GM21381 (cell line): ENCODE data around the gene SH3RF3.

ENCODE experiments used
- ATAC-seq: cut with Tn5 transposase; IDR thresholded peaks from one replicate; pipeline ENCODE4 v1.9.1; 2021; ENCODE audit warnings: mild to moderate bottlenecking, moderate library complexity; ENCODE audit not compliant: unreplicated experiment

Gene SH3RF3

DNA sequence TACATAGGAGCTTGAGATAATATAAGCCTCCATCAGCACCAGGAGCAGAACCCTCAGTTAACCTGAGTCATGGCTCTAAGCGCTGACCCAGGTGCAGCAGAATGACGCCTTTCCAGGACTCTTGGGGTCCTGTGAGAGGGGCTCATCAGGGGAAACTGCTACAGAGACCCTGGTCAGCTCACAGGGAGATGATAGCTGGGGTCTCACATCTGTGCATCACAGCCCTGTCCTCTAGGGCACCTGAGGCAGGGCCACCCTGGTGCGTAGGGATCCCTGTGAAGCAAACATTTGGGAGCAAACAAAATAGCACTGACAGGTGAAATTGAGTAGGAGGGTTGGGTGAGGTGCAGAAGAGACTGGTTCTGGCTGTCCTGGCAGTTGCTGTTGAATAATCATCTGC is 219.2 kb downstream of the SH3RF3 start:
- ATAC-seq = no peak

GRCh38 chr2:109348671-109349502 is 219.9 kb downstream of the SH3RF3 start:
- ATAC-seq = peak; percentile 75

- ATAC-seq = no peak
Observed at GRCh38 chr2:109349503-109350465, 220.8 kb downstream of the SH3RF3 start.

DNA sequence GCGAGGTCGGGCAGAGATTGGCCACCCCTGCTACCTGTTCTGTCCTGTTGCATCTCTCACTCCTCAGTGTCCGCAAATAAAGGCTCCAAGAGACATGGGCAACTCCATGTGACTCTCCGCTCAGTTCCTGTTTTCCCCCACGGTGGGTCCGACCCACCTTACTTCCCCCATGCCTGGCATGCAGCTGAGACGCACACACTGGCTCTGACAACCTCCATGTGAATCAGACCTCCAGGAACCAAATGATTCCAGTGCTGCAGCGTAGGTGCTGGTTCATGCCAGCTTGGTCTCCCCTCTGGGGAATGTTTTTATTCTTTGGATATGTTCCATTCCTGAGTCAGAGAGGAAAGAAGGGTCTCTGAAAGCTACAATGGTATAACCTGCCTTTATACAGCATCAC is 221.5 kb downstream of the SH3RF3 start:
- no peak for ATAC-seq

DNA sequence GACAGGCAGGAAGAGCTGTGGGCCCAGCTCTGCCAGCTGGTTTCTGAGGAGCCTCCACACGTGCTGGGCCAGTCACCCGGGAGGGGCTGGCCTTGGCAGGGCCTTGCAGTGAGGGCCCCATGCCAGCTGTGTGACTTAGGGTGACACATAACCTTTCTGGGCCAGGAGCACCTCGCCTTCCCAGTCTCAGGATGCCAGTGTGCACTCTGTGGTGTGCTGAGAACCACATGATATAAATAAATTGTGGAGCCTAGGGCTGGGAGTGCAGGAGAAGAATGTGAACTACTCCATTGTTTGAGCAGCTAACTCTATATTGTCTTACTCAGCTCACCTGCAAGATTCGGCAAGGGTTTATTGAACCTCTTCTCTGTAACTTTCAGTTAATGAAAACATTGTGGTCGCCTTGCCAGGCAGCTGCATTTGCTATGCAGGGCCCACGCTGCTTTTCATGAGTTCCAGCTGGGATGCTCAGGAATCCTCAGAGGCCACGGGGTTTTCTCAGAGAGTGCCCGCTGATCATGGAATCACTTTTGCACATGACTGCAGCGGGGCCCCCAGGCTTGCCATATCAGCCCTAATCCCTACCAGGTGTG is 222.3 kb downstream of the SH3RF3 start:
- ATAC-seq = no peak

DNA sequence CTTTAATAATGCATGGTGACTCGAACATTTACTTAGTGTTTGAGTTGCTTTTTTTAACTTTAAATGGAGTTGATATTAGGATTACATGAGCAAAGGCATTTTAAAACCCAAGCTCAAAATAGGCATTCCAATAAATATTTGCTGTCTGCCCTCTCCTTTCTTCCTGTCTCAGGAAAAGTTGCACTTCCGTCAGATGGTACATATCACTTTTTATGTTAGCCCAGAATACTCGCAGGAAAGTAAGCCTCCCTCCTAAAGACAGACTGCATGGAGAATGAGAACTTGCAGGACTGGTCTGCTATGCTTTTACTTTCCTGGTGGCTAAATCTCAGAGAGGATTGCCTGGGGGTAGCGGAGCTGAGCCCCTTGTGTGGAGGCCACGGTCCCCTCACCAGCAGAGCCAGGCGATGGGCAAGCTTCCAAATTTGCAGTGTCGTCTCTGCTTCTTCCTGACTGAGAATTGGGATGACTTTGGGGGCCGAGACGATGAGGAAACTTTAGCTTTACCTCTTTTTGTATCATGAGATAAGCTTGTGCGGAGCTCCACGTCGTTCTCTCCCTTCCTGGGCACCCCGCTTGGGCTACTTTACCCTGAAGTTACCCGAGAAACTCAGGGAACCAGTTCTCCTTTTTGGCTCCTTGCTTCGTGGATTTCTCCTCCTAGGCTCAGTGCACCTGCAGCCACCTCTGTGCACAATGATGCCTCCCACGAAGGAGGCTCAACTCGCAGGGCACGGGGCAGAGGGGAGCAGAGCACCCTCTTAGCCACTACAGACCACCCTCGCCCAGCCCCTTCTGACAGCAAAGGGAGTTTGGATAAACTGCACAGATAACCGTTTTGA is 223.3 kb downstream of the SH3RF3 start:
- ATAC-seq = no peak

DNA sequence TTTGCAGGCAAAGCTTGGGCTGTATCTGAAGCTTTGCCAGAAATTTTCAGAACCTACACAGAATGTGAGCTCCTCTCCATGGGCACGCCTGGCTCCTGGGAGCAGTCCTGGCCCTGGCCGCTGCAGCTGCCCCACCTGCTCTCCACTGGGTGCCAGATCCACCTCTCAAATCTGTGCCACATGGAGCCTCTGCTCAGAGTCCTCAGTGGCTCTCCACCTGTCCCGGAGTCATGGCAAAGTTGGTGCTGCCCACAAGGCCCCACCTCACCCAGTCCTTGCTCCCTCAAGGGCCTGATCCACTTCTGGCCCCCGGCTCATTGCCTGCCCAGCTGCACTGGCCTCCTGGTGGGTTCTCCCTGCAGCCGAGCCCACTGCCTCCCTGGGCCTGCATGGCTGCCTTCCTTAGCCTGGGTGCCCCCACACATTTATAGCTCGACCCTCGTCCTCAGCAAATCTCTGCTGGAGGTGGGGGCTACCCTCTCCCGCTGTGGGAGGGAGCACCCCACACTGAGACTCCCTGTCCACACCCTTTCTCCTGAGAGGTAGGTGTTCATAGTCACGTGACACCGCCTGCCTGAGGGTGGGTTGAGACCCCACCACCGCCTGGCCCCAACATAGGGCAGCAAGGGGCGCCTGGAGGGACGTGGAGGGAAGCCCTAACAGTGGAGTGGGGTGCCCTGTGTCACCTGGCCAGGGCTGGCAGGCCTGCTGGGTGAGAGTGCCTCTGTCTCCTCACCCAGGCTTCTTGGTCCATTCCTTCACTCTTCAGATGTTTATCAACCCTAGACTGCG is 224.1 kb downstream of the SH3RF3 start:
- no peak for ATAC-seq

DNA sequence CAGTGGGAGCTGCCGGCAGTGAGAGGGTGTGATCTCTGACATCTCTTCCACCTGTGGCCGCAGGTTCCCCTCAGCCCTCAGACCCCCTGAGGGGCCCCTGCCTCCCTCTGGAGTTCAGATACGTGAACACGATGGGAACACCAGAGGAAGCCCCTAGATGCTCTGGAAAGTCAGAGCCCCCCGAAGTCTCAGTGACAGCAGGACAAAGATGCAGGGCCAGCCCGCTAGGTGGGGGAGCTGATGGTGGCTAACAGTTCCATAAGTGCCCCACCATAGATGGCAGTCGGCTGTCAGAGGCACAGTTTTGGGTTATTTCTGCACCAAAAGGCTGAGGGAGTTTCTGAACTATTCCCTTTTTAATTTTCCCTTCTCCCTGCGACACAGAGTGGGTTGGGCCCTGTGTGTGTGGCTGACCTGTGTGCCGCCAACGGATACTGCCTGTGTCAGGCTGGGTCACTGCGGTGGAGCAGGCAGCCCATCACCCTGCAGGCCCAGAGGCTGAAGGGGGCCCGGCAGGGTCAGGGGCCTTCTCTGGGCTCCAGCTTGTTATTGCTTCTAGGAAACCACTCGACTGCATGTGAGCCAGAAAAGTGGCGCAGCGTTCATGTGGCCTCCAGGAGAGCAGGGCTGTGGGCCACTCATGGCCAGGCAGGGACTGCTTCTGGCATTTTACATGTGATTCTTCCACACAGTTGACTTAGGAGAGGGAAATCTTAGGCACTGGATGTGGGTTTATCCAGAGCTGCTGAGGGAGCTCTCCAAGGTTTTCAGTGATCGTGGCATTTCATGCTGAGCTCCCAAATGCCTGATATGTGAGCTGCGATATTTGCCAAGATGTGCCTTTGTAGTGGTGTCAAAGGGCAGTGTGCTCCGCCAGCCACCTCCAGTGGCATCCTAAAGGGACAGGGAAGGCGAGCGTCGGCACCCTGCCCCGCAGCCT is 225.1 kb downstream of the SH3RF3 start:
- no peak for ATAC-seq

GRCh38 chr2:109355192-109355843 is 226.3 kb downstream of the SH3RF3 start:
- no peak for ATAC-seq

DNA sequence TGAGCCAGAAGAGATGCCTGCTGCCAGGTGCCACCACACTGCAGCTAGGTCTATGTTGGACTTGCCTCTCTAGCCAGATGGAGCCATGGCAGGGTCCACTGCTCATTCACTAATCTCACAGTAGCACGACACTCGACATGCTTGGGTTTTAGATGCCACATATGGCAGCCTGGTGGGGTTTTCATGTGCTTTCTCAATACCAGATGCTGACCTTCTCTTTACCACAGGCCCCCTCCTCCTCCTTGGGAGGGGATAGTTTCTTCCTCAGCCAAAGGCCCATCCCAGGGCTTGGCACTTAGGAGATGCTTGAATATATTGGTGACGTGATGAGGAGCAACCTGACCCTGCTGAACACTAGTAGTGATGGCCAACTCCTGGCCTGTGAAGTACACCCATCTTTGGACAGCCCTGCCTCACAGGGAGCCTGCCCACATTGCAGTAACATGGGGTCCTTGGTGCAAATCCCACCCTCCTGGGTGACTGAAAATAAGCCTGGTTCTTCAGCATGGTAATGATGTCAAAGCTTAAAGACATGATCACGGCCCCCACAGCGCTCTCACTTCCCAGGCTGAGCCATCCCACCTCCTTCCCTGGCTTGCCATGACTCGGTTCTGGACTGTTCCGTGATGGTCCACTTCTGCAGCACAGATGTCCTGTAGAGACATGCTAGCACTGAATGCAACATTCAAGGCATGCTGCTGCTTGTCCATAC is 227.5 kb downstream of the SH3RF3 start:
- no peak for ATAC-seq

GRCh38 chr2:109364217-109364616 is 235.2 kb downstream of the SH3RF3 start:
- ATAC-seq = no peak

- ATAC-seq = no peak
Observed at GRCh38 chr2:109365131-109365530, 236.1 kb downstream of the SH3RF3 start.

DNA sequence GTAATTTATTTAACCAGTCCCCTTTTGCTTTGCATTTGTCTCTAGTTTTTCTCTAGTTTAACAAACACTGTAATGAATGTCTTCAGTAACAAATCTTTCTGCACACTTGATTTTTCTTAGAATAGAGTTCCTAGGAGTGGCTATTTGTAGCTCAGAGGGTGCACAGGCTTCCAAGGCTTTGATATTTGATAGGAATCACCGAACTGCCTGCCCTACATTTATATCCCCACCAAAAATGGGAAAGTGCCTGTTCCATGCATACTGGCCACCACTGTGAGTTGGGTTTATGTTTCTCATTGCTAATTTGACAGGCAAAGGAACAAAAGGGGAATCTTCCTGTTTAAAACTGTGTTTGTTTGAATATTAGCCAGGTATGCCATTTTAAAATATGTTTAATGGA is 238.7 kb downstream of the SH3RF3 start:
- ATAC-seq = no peak

DNA sequence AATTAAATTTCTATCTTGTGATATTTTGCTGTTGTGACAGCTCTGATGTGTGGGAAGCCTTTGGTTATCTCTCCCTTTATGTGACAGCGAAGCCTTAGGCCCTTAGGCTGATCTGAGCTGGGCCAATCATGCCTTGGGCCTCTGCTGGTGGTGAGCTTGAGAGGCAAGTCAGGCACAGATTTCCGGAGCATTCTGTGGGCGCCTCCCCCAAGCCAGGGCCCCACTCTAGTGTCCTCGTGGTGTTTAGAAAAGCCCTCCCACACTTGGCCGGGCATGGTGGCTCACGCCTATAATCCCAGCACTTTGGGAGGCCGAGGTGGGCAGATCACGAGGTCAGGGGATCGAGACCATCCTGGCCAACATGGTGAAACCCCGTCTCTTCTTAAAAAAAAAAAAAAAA is 239.8 kb downstream of the SH3RF3 start:
- ATAC-seq = no peak

GRCh38 chr2:109369671-109370191 is 240.7 kb downstream of the SH3RF3 start:
- no peak for ATAC-seq

DNA sequence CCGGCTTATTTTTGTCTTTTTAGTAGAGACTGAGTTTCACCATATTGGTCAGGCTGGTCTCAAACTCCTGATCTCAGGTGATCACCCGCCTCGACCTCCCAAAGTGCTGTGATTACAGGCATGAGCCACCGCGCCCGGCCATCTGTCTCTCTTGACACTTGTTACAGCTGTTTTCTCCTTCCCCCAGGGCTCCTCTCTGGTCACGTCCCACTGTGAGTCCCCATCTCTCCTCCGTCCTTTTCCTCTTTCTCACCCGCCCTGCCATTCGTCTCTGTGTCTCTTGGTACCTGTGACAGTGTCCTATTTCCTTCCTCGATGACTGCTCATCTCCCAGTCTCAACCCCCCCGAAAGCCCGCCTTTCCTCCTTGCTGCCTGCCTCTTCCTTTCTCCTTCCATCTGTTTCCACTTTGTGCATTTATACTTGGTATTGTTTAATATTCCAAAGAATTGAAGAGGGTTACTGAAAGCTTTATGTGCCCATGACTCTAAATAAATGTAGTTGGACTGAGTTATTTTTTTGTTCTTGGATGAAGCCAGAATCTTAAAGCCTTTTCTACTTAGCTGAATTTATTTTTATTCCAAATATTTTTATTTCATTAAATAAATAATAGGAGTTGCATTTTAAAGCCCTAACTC is 241.5 kb downstream of the SH3RF3 start:
- no peak for ATAC-seq
